ENCODE measurements around the gene PTPA.
"Not testable (repeated sequence)": the region's sequence is repeated elsewhere in the genome, so short reads cannot be mapped to it uniquely, and the experiment has no call there.

PTPA gene

DNA sequence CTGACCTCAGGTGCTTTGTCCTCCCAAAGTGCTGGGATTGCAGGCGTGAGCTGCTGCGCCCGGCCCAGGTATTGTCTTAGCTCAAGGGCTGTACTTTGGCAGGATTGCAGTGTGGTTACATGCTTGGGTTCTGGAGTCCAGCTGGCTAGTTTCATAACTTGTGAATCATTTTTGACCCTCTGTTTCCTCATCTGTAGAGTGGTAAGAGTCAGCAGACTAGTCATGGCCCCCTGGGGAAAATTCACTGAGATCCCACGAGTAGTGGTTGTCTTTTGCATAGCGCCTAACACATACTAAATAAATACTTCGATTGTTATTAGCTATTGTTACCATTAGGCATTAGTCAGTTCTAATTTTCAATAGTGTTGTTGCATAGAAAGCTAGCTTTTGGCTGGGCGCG is 14.3 kb downstream of the PTPA start:
- no peak overlapping the region for H2AFZ ChIP-seq (ENCODE audit: low read depth, low read length)
- peaks cover 16% of the 10 kb centered on the region for H3K4me1 ChIP-seq (ENCODE audit: insufficient read depth, low read length)
- H3K4me3 ChIP-seq (ENCODE audit: low read length): no peak overlapping the region
- H3K36me3 ChIP-seq (ENCODE audit: insufficient read depth, low read length): peaks cover 41% of the 10 kb centered on the region
- no peaks in the 10 kb centered on the region for H3K9me3 ChIP-seq (ENCODE audit: low read length)
- no peaks in the 10 kb centered on the region for H3K27me3 ChIP-seq (ENCODE audit: insufficient read depth, low read length)

DNA sequence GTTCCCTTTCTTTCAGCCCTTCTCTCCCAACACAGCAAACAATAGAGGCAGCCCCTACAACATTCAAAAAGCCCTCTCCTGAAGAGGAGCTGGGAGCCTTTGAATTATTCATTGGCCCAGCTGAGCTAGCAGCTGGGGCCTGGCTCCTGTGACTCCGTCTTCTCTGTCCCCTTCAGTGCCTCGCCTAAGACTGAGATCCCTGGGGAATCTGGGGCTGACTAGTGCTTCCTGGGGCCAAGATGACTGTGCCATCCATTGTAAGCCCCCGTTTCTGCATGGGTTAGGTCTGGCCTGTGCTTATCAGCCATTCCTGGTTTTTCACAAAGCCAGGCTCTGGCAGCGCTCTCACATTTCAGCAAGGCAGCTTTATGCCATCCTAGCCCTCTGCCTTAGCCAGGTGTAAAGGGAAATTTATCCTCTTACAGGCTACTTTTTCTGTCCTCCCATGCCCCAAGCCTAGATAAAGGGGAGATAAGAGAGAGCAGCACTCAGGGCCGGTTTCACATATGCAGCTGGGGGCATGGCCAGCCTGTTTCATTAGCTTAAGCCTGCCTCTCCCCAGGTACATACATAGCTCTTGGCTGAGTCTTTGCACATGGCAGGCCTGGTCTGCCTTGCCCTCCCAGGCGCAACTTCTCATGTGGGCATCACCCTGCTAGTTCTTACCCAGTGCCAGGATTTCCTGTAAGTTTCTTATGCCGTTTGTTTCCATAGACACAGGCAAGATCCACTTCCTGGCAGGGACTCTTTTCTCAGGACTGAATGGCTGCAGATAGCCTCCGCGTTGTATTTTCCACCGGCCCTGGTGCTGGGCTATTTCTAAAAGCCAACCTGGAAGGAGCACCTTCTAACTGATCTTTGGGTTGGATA is 15.8 kb downstream of the PTPA start:
- H2AFZ ChIP-seq (ENCODE audit: low read depth, low read length): no peak overlapping the region
- no peaks in the 10 kb centered on the region for H3K27me3 ChIP-seq (ENCODE audit: insufficient read depth, low read length)
- H3K36me3 ChIP-seq (ENCODE audit: insufficient read depth, low read length): peaks cover 33% of the 10 kb centered on the region
- H3K4me3 ChIP-seq (ENCODE audit: low read length): no peak overlapping the region
- peaks cover 16% of the 10 kb centered on the region for H3K4me1 ChIP-seq (ENCODE audit: insufficient read depth, low read length)
- H3K9me3 ChIP-seq (ENCODE audit: low read length): no peaks in the 10 kb centered on the region

DNA sequence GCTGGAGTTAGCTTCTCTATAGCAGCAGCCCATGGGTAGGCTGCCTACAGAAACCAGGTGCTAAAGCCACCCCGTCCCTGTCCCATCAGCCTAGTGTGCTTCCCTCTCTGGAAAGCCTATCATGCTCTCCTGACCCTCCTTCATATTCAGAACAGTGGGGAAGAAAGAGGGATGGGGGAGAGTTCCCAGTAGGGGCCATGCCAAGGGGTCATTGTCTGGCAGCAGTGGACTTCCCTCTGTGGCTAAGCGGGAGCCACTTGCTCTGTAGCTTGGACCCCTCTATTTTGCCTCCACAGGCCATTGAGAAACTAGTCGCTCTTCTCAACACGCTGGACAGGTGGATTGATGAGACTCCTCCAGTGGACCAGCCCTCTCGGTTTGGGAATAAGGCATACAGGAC is 17.5 kb downstream of the PTPA start:
- Histone ChIP-seq H3K9me3 (ENCODE audit: low read length) (no peaks in the 10 kb centered on the region), H3K36me3 (ENCODE audit: insufficient read depth, low read length) (peaks cover 34% of the 10 kb centered on the region)

DNA sequence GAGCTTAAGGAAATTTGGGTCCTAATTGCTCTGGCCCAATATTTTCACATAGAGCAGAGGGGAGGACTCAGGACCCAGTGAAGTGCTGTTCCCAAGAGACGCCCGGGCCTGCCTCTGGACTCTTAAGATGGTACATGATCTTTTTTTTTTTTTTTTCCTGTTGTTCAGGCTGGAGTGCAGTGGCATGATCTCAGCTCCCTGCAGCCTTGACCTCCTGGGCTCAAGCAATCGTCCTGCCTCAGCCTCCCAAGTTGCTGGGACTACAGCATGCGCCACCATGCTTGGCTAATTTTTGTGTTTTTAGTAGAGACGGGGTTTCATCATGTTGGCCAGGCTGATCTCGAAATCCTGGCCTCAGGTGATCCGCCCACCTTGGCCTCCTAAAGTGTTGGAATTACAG is 19.1 kb downstream of the PTPA start:
- not testable (repeated sequence) for H3K27me3 ChIP-seq (ENCODE audit: insufficient read depth, low read length); H2AFZ ChIP-seq (ENCODE audit: low read depth, low read length); H3K4me3 ChIP-seq (ENCODE audit: low read length); H3K9me3 ChIP-seq (ENCODE audit: low read length)
- H3K4me1 ChIP-seq (ENCODE audit: insufficient read depth, low read length): peaks cover 16% of the 10 kb centered on the region
- peaks cover 31% of the 10 kb centered on the region for H3K36me3 ChIP-seq (ENCODE audit: insufficient read depth, low read length)

More for the DNA sequence above, 17.5 kb downstream of the PTPA start:
- Histone ChIP-seq H3K4me1 (ENCODE audit: insufficient read depth, low read length) (peaks cover 16% of the 10 kb centered on the region), H3K4me3 (ENCODE audit: low read length) (no peak overlapping the region), H3K27me3 (ENCODE audit: insufficient read depth, low read length) (no peaks in the 10 kb centered on the region), H2AFZ (ENCODE audit: low read depth, low read length) (no peak overlapping the region)

DNA sequence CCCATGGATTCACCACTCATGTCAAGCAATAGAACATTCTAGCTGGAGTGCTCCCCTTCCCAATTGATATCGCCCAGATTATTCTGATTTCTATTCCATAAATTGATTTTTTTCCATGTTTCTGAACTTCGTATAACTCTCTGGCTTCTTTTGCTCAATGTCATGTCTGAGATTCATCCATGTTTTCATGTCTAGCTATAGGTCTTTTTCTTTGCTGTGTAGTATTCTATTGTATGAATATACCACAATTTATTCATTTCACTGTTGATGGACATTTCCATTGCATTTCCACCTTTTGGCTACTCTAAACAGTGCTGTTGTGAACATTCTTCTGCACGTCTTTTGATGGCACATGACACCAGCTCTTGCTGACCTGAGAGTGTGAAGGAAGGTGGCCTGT is 19.6 kb downstream of the PTPA start:
- peaks cover 28% of the 10 kb centered on the region for H3K36me3 ChIP-seq (ENCODE audit: insufficient read depth, low read length)
- H3K4me1 ChIP-seq (ENCODE audit: insufficient read depth, low read length): peaks cover 16% of the 10 kb centered on the region
- H3K4me3 ChIP-seq (ENCODE audit: low read length): no peak overlapping the region
- H3K27me3 ChIP-seq (ENCODE audit: insufficient read depth, low read length): no peaks in the 10 kb centered on the region
- H2AFZ ChIP-seq (ENCODE audit: low read depth, low read length): no peak overlapping the region
- H3K9me3 ChIP-seq (ENCODE audit: low read length): no peaks in the 10 kb centered on the region

DNA sequence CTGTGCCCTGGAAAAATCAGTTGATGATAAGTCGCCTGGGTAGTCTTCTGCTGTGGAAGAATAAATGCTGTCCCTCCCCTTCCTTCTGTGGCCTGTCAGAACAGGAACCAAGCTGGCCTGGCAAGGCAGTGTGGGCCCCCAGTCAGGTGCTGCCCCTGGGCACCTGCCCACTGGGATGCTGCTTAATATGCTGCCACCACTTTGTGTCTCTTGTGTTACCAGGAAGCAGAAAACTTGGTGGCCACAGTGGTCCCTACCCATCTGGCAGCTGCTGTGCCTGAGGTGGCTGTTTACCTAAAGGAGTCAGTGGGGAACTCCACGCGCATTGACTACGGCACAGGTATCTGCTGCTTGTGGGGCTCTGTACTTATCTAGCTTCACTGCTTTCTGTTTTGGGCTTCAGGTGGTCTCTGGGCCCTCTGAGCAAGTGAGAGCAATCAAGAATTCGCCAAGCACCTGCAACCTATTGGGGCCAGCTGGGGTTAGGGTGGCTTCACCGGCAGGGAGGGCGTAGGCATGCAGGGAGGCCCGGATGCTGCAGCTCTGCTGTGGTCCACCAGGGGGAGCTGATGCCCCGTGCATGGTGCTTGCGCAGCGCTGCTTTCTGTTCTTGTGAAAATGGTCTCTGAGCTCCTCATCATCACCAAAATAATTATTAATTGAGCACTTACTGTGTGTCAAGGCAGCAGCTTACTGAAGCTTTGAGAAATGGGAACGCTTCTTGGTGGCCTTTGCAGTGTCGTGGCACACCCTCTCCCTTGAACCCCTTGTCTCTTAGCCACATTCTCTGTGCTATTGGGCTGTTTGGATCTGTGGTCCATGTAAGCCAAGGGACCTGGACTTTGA is 20.3 kb downstream of the PTPA start:
- Histone ChIP-seq H3K9me3 (ENCODE audit: low read length) (no peaks in the 10 kb centered on the region), H3K4me1 (ENCODE audit: insufficient read depth, low read length) (peaks cover 17% of the 10 kb centered on the region), H3K27me3 (ENCODE audit: insufficient read depth, low read length) (no peaks in the 10 kb centered on the region), H2AFZ (ENCODE audit: low read depth, low read length) (no peak overlapping the region), H3K36me3 (ENCODE audit: insufficient read depth, low read length) (peaks cover 31% of the 10 kb centered on the region), H3K4me3 (ENCODE audit: low read length) (no peak overlapping the region)

DNA sequence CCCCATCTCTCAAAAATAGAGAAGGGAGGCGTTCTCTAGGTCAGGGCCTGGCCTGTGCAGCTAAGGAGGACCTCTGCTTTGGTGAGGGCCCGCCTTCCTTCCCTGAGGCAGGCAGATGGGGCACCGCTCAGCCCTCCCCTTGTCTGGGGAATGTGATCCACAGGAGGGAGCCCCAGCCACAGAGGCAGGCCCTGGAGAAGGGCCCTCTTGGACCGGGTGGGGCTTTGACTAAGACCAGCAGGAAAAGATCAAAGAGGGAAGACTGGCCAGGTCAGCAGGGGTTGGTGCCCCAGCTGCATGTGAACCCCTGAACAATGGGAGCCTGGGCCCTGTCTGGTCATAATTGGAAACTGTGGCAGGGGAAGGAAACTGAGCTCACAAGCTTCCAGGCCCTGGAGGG is 21.9 kb downstream of the PTPA start:
- Histone ChIP-seq H3K27me3 (ENCODE audit: insufficient read depth, low read length) (no peaks in the 10 kb centered on the region), H2AFZ (ENCODE audit: low read depth, low read length) (no peak overlapping the region), H3K4me1 (ENCODE audit: insufficient read depth, low read length) (peaks cover 20% of the 10 kb centered on the region), H3K36me3 (ENCODE audit: insufficient read depth, low read length) (peaks cover 40% of the 10 kb centered on the region), H3K9me3 (ENCODE audit: low read length) (no peaks in the 10 kb centered on the region), H3K4me3 (ENCODE audit: low read length) (no peak overlapping the region)

DNA sequence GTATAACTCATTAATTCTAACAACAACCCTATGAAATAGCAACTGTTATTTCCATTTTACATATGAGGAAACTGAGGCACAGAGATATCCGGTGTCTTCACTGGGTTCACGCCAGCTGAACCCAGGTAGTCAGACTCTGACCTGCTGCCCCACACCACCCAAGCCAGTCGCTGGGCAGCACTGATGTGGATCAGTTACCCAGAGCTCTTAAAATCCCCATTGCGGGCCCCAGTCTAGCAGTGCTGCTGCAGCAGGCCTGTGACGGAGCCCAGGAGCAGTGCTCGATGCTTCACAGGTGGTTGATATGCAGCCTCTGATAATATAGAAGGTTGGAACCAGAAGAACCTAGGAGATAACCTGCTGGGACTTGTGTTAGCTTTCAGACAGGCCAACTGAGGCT is 24.3 kb downstream of the PTPA start:
- no peaks in the 10 kb centered on the region for H3K27me3 ChIP-seq (ENCODE audit: insufficient read depth, low read length)
- H2AFZ ChIP-seq (ENCODE audit: low read depth, low read length): no peak overlapping the region
- H3K9me3 ChIP-seq (ENCODE audit: low read length): no peaks in the 10 kb centered on the region
- peaks cover 34% of the 10 kb centered on the region for H3K36me3 ChIP-seq (ENCODE audit: insufficient read depth, low read length)
- H3K4me1 ChIP-seq (ENCODE audit: insufficient read depth, low read length): peaks cover 41% of the 10 kb centered on the region
- H3K4me3 ChIP-seq (ENCODE audit: low read length): no peak overlapping the region

DNA sequence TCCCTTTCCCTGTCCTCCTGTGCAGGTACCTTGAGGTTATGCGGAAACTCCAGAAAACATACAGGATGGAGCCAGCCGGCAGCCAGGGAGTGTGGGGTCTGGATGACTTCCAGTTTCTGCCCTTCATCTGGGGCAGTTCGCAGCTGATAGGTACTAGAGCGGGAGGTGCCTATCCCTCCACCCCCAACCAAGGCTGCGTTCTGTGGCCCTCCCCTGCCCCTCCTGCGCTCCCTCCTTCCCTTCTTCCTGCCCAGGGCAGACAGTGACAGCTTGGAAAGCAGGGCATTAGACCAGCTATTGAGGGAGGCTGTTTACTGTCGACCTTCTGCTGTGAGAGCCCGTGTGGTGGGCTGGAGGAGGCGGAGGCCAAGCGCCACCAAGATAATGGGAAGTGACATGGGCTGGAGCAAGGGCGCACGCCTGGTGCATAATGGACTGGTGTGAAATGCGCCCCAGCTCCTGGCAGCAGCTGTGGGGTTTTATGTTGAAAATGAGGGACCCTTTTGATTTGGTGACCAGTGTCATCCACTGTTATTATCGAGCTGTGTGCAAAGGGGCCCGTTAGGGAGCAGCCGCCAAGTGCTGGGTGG is 25.3 kb downstream of the PTPA start:
- peaks cover 50% of the 10 kb centered on the region for H3K4me1 ChIP-seq (ENCODE audit: insufficient read depth, low read length)
- peaks cover 27% of the 10 kb centered on the region for H3K36me3 ChIP-seq (ENCODE audit: insufficient read depth, low read length)

DNA sequence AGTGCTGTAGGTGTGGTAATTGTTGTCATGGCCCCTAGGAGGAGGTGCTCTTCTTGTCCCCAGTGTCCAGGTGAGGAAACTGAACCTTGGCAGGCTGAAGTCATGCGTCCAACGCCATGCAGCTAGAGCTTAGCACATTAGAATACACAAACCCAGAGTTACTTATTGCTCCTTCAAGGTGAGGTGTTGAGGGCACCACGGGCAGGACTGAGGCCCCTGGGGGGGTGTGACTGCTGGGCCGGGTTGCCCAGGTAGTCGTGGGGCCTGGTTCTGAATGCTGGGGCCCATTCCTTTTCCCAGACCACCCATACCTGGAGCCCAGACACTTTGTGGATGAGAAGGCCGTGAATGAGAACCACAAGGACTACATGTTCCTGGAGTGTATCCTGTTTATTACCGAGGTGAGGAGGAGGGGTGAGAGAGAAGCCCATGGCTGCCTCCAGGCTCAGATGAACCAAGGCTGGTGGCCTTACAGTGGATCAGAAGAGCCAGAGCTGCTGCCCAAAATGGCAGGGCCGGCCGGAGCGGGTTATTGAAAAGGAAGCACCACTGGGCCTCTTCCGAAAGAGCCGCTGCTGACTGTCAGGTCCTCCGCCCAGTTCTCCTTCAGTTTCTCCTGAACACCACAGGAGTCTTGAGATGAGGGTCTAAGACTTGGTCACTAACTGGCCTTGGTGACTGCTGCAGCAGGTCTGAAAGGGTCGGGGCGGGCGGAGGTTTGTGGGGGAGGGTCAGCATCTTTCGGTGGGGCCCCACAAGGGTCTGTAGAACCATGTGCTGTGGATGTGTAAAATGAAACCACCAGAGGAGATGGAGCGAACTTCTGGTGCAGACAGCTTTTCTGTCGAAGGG is 26.3 kb downstream of the PTPA start:
- H3K4me3 ChIP-seq (ENCODE audit: low read length): no peak overlapping the region
- H3K9me3 ChIP-seq (ENCODE audit: low read length): no peaks in the 10 kb centered on the region
- peaks cover 31% of the 10 kb centered on the region for H3K36me3 ChIP-seq (ENCODE audit: insufficient read depth, low read length)
- H3K4me1 ChIP-seq (ENCODE audit: insufficient read depth, low read length): peaks cover 60% of the 10 kb centered on the region
- no peak overlapping the region for H2AFZ ChIP-seq (ENCODE audit: low read depth, low read length)
- no peaks in the 10 kb centered on the region for H3K27me3 ChIP-seq (ENCODE audit: insufficient read depth, low read length)

More for the DNA sequence above, 25.3 kb downstream of the PTPA start:
- no peaks in the 10 kb centered on the region for H3K9me3 ChIP-seq (ENCODE audit: low read length)
- no peak overlapping the region for H3K4me3 ChIP-seq (ENCODE audit: low read length)
- H3K27me3 ChIP-seq (ENCODE audit: insufficient read depth, low read length): no peaks in the 10 kb centered on the region
- no peak overlapping the region for H2AFZ ChIP-seq (ENCODE audit: low read depth, low read length)

DNA sequence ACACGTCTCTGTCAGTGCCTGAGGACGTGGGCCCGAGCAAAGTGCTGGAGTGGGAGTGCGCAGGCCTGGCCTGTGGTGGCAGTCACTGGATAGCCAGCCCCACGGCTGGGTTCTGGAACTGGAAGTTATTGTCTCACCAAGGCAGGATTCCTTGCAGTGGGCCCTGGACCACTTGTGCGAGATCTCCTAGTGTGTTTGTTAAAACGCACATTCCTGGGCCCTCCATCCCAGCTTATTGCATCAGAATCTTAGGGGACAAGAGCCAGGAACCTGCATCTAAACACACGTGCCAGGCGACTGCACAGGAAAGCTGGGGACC is 26.9 kb downstream of the PTPA start:
- Histone ChIP-seq H3K9me3 (ENCODE audit: low read length) (no peaks in the 10 kb centered on the region), H3K4me3 (ENCODE audit: low read length) (no peak overlapping the region), H2AFZ (ENCODE audit: low read depth, low read length) (no peak overlapping the region), H3K4me1 (ENCODE audit: insufficient read depth, low read length) (peaks cover 66% of the 10 kb centered on the region), H3K36me3 (ENCODE audit: insufficient read depth, low read length) (peaks cover 33% of the 10 kb centered on the region), H3K27me3 (ENCODE audit: insufficient read depth, low read length) (no peaks in the 10 kb centered on the region)

DNA sequence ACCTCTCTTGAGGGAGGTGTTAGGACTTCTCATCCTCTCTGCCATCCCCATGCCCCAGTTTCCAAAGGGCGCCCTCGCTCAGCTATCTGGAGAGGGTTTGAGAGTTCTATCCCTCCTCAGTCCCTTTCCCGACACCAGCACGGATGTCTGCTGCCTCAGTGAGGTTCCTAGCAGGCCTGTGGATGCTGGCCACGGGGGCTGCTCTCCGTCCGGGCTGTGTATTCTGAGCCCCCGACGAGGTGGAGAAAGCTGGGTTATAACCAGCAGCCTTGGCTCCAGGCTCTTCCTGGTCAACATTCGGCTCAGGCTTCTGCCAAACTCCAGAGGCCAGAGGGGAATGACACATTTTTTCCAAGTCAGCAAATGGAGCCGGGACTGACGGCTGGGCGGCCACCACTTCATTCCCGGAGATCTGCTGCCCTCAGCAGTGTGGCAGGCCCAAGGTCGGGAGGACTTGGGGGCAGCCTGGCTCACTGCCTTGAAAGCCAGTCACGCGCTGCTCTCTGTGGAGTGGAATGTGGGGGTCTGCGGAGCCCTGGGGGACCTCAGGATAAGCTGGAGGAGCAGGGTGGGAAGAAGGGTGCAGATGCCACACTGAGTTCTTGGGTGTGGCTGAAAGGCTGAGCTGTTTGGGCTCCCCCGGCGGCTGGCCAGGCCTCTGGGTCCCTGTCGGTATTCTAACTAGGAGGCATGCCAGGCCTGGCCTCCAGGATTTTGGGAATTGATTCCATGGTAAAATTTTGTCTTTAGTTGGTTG is 27.4 kb downstream of the PTPA start:
- H3K4me3 ChIP-seq (ENCODE audit: low read length): no peak overlapping the region
- no peaks in the 10 kb centered on the region for H3K27me3 ChIP-seq (ENCODE audit: insufficient read depth, low read length)
- no peak overlapping the region for H2AFZ ChIP-seq (ENCODE audit: low read depth, low read length)
- no peaks in the 10 kb centered on the region for H3K9me3 ChIP-seq (ENCODE audit: low read length)
- H3K36me3 ChIP-seq (ENCODE audit: insufficient read depth, low read length): peaks cover 30% of the 10 kb centered on the region
- H3K4me1 ChIP-seq (ENCODE audit: insufficient read depth, low read length): peaks cover 71% of the 10 kb centered on the region
